ENCODE results near the gene DAGLB. TPM values are rescaled to one million over a fixed set of nuclear protein-coding genes. Genes with fewer than 3 reads are reported as not detected.

The DAGLB gene
- total RNA-seq, 2 donors from 2014 or later = 22.7 to 24.5 TPM

DNA sequence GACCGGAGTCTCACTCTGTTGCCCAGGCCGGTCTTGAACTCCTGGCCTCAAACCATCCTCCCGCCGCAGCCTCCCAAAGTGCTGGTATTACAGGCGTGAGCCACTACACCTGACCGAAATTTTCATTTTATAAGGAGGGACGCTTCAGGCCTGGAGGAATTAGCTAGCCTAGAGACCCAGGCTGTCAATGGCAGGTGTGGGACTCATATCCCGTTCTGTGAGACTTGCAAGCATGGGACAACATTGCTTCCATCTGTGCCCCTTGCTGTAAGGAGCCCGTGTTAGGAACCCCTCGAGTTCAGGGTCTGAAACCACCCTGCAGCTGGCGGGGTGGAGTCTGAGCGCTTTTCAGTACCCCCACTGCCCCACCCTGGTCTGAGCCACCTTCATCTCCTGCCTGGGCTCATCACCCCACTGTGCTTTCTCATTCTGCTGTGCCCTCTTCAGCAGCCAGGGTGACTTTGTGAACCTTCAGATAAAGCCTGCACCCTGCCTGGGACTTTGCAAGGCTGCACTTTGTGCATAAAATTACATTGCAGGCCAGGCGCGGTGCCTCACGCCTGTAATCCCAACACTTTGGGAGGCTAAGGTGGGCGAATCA is 1.3 kb upstream of the DAGLB start:
- Histone ChIP-seq H3K27ac (ENCODE audit: low read depth, low read length) (no peak overlapping the region), H3K4me1 (ENCODE audit: control insufficient read depth, insufficient read depth, low read length) (no peaks in the 10 kb centered on the region), H3K27me3 (ENCODE audit: control insufficient read depth, insufficient read depth, low read length, poor library complexity, severe bottlenecking) (no peaks in the 10 kb centered on the region), H3K36me3 (ENCODE audit: control insufficient read depth, insufficient read depth, low read length) (peaks cover 20% of the 10 kb centered on the region), H3K9ac (ENCODE audit: extremely low read depth, low read length, poor library complexity, severe bottlenecking) (peak overlapping the region; percentile 20), H3K4me3 (ENCODE audit: low read length) (peak overlapping the region; percentile 98), H3K9me3 (ENCODE audit: control insufficient read depth, low read length) (no peaks in the 10 kb centered on the region)
- TF ChIP-seq, protein P1, sequence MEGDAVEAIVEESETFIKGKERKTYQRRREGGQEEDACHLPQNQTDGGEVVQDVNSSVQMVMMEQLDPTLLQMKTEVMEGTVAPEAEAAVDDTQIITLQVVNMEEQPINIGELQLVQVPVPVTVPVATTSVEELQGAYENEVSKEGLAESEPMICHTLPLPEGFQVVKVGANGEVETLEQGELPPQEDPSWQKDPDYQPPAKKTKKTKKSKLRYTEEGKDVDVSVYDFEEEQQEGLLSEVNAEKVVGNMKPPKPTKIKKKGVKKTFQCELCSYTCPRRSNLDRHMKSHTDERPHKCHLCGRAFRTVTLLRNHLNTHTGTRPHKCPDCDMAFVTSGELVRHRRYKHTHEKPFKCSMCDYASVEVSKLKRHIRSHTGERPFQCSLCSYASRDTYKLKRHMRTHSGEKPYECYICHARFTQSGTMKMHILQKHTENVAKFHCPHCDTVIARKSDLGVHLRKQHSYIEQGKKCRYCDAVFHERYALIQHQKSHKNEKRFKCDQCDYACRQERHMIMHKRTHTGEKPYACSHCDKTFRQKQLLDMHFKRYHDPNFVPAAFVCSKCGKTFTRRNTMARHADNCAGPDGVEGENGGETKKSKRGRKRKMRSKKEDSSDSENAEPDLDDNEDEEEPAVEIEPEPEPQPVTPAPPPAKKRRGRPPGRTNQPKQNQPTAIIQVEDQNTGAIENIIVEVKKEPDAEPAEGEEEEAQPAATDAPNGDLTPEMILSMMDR (conservative IDR thresholded peaks at IDR 0.05) = peak; percentile 19
- Mint-ChIP-seq H3K36me3 (ENCODE audit: low read depth) (peaks cover 20% of the 10 kb centered on the region), H3K4me1 (peaks cover 2% of the 10 kb centered on the region), H3K27me3 (ENCODE audit: insufficient read depth) (no peaks in the 10 kb centered on the region), H3K9me3 (no peaks in the 10 kb centered on the region), H3K4me3 (peak overlapping the region; percentile 97), H3K27ac (peak overlapping the region; percentile 52)
- WGBS, 2 experiments (ENCODE audit: insufficient coverage in 1 of 2, insufficient read length in 1 of 2) = 94 to 96% methylated on average over 15 to 16 of the region's 16 CpGs
- no peak for DNase-seq

DNA sequence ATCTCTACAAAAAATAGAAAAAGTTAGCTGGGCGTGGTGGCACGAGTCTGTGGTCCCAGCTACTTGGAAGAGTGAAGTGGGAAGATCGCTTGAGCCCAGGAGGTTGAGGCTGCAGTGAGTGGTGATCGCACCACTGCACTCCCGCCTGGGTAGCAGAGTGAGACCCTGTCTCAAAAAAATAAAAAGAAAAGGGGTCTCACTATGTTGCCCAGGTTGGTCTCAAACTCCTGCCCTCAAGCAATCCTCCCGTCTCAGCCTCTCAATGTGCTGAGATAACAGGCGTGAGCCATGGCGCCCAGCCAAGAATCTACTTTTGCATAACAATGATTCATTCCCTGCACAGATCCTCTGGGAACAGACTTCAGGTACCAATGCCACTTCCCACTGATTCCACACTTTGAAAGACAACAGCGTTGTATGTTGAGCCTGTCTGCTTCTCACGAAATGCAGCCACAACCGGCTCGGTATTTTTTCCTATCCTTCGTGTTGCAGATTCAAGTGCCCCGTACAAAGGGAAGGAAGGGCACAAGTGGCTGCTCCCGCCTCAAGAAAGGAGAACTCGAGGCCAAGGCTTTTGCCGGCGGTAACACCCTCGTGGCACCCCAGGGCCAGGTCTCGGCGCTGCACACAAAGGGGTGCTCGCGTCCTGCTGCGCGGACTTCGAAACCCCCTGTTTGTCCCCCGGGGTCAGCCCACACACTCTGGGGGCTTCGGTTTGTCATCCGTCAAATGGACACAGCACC is 745 bp downstream of the DAGLB start:
- TF ChIP-seq, protein P1 (conservative IDR thresholded peaks at IDR 0.05) = no peak
- Mint-ChIP-seq H3K27me3 (ENCODE audit: insufficient read depth) (no peaks in the 10 kb centered on the region), H3K27ac (peak overlapping the region; percentile 97), H3K4me3 (peak overlapping the region; percentile 97), H3K36me3 (ENCODE audit: low read depth) (peaks cover 37% of the 10 kb centered on the region), H3K9me3 (no peaks in the 10 kb centered on the region), H3K4me1 (peaks cover 2% of the 10 kb centered on the region)
- H3K9me3 ChIP-seq (ENCODE audit: control insufficient read depth, low read length) = no peaks in the 10 kb centered on the region
- H3K27me3 ChIP-seq (ENCODE audit: control insufficient read depth, insufficient read depth, low read length, poor library complexity, severe bottlenecking) = no peaks in the 10 kb centered on the region
- 16% methylated on average over 28 to 29 of the region's 29 CpGs for WGBS, 2 experiments (ENCODE audit: insufficient coverage in 1 of 2, insufficient read length in 1 of 2)
- H3K4me1 ChIP-seq (ENCODE audit: control insufficient read depth, insufficient read depth, low read length) = no peaks in the 10 kb centered on the region
- peak; percentile 82 for DNase-seq
- H3K9ac ChIP-seq (ENCODE audit: extremely low read depth, low read length, poor library complexity, severe bottlenecking) = peak overlapping the region; percentile 91
- peak overlapping the region; percentile 98 for H3K4me3 ChIP-seq (ENCODE audit: low read length)
- H3K36me3 ChIP-seq (ENCODE audit: control insufficient read depth, insufficient read depth, low read length) = peaks cover 36% of the 10 kb centered on the region
- H3K27ac ChIP-seq (ENCODE audit: low read depth, low read length) = peak overlapping the region; percentile 73

DNA sequence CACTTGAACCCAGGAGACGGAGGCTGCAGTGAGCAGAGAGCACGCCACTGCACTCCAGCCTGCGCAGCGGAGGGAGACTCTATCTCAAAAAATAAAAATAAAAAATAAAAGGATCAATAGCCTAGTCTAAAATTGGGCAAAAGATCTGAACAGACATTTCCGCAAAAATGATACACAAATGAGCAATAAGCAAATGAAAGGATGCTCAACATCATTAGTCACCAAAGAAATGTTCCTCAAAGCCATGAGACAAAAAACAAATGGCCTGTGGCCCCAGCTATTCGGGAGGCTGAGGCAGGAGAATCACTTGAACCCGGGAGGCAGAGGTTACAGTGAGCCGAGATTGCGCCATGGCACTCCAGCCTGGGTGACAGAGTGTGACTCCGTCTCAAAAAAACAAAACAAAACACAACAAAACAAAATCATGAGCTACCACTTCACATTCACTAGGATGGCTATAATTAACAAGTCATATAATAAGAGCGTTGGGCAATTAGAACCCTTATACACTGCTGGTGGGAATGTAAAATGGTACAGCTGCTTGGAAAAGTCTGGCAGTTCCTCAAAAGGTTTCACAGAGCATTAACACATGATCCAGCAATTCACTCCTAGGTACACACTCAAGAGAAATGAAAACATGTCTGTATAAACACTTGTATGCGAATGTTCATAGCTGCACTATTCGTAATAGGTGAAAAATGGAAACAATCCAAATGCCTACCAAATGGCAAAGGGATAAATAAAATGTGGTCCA is 3.1 kb downstream of the DAGLB start:
- Mint-ChIP-seq H3K9me3 (no peaks in the 10 kb centered on the region), H3K4me1 (peaks cover 2% of the 10 kb centered on the region), H3K27me3 (ENCODE audit: insufficient read depth) (no peaks in the 10 kb centered on the region), H3K36me3 (ENCODE audit: low read depth) (peaks cover 51% of the 10 kb centered on the region), H3K4me3 (no peak overlapping the region), H3K27ac (no peak overlapping the region)
- no peak overlapping the region for H3K9ac ChIP-seq (ENCODE audit: extremely low read depth, low read length, poor library complexity, severe bottlenecking)
- H3K4me1 ChIP-seq (ENCODE audit: control insufficient read depth, insufficient read depth, low read length) = no peaks in the 10 kb centered on the region
- no peak for DNase-seq
- no peaks in the 10 kb centered on the region for H3K27me3 ChIP-seq (ENCODE audit: control insufficient read depth, insufficient read depth, low read length, poor library complexity, severe bottlenecking)
- TF ChIP-seq, protein P1 (conservative IDR thresholded peaks at IDR 0.05) = no peak
- H3K9me3 ChIP-seq (ENCODE audit: control insufficient read depth, low read length) = no peaks in the 10 kb centered on the region
- no peak overlapping the region for H3K27ac ChIP-seq (ENCODE audit: low read depth, low read length)
- WGBS, 2 experiments (ENCODE audit: insufficient coverage in 1 of 2, insufficient read length in 1 of 2) = 96 to 99% methylated on average over 9 to 13 of the region's 13 CpGs
- no peak overlapping the region for H3K4me3 ChIP-seq (ENCODE audit: low read length)
- peaks cover 47% of the 10 kb centered on the region for H3K36me3 ChIP-seq (ENCODE audit: control insufficient read depth, insufficient read depth, low read length)
